HG02759 (cell line): ENCODE data around the gene WASF2.
A peak's percentile ranks its signal among the peaks of the same experiment; 100 is the strongest.

Experiments used
- ATAC-seq: cut with Tn5 transposase; IDR thresholded peaks from one replicate; pipeline ENCODE4 v1.9.1; 2021; ENCODE audit warnings: mild to moderate bottlenecking, moderate library complexity; ENCODE audit not compliant: unreplicated experiment

The WASF2 gene

DNA sequence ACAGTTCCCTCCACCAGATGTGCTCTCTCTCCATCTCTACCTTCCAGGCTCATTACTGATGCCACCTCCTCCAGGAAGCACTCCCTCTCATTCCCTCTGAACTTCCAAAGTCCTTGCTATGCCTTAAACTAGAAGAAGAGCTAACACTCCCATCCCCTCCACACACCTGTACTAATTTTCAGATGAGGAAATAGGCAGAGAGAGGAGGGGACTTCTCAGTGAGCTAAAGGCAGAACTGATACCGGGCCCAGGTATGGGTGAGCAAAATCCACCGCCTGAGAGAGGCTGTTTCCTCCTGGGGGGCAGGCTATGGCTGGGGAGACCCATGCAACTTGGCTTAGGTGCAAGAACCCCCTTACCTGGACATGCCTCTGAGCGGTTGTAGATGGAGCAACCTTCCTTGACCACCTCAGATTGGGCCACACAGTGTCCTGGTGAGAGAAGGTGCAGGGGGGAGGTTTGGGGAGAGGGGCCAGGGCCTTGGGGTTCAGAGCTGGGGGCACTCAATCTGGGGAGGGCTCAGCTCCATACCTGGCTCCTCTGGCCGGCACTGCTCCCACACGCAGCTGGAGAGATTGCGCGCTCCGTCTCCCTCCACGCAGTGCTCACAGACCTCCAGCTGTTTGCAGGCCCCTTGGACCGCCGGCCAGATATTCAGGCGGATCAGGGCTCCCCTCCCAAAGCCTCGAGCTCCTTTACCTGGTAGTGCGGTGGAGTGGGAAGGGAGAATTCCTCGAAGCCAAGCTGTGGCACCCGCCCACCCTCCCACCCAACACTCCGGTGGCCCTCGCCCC, 107.8 kb downstream of the WASF2 start:
- no peak for ATAC-seq

DNA sequence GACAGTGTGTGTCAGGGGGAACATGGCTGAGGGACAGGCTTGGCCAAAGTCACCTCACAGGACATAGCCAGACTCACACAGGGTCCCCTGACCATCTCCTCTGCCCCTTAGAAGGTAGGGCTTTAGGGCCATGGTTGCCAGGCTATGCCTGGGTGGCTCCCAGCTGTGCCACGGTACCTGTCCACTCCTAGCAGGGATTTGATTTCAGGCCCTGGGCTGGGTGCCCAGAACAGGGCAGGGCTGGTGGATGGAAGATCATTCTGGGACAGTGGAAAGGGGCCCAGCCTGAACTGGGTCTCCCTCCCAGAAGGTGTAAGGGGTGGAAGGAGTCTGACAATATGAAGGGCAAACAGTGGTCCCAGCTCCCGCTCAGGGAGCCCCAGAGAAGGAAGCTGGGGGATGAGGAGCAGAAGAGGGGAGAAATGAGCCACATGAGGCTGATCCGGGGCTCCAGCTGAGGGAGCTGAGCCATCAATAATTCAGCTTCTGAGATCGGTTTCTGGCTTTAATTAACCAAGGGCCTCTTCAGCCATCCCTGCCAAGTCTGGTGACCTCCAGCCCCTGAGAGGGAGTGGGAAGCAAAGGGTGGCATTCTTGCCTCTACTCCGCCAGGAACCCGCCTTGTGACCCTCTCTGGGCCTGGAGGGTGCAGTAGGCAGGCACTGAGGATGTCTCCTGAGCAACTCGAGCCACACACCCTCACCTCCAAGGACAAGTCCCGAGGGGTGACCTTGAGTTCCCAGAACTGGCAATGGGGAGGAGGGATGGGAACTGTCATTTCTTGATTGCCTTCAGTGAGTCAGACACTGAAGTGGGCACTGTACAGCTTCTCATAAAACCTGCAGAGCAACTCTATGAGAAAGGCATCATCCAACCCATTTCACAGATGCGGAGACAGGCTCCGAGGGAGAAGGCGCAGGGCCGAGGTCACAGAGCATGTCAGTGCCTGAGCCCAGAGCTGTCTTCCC, 108.9 kb downstream of the WASF2 start:
- no peak for ATAC-seq

DNA sequence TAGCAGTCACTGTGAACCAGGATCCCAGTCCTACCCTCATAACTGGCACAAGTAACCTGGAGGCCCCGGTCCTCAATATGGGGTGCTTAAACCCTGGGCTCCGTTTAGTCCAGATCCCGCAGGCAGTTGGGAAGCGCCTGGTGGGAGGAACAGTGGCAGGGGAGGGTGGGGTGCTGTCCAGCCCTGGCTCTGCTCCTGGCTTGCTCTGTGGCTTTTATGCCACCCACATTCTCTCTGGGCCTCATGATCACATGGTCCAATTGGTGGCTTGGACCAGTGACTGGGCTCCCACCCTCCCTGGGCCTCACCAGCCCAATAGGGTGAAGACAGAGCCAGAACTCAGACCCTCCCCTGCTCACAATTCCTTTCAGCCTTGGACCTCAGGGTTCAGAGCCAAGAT, 109.7 kb downstream of the WASF2 start:
- ATAC-seq, result no peak

DNA sequence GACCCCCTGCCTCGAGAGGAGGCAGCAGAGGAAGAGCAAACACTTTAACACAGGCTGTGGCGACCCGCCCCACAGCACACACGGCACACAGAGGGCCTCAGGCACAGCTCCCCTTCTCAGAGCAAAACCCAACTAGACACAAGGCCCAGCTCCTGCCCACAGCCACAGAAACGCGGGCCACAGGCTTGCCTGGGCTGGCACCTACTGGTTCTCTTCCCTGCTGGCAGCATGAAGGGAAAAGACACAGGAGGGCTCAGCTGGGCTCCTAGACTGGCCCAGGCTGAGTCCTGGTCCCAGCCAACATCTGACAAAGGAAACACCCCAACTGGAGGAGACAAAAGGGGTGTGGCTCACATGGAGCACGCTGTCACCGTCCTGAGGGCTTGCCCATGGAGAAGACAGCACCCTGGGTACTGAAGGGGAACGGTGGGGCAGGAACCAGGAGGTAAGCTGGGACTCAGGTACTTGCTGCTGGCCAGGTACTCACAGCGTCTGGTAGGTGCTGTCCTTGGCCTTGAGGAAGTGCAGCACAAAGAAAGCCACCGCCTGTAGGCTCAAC, 110.3 kb downstream of the WASF2 start:
- ATAC-seq, result no peak

DNA sequence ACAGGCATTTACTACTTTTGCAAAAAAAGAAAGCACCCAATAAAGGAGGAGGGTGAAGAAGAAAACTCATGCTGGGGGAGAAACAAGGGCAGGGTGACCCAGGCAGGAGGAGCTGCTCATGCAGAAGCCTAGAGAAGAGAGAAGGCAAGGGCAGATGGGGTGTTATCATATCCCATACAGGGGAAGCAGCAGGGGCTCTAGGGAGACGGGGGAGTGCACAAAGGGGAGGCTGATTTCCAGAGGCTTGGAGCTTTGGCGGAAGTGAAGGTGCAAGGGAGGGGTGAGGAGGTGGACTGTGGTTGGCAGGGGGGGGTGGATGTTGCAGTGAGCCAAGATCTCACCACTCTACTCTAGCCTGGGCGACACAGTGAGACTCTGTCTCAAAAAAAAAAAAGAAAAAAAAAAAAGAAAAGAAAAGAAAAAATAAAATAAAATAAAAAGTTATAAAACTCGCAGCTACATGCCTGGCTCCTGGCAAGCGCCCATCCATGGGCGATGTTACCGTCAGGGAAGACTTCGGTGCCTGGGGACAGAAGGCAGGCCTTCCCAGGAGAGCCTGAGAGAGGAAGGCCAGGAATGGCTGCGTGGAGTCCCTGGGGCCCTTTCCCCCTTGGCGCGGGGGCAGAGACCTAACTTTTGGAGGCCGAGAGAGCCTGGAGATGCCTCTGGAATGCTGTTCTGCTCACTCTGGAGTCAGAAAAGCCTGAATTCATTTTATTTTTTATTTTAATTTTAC, 112.0 kb downstream of the WASF2 start:
- no peak for ATAC-seq

DNA sequence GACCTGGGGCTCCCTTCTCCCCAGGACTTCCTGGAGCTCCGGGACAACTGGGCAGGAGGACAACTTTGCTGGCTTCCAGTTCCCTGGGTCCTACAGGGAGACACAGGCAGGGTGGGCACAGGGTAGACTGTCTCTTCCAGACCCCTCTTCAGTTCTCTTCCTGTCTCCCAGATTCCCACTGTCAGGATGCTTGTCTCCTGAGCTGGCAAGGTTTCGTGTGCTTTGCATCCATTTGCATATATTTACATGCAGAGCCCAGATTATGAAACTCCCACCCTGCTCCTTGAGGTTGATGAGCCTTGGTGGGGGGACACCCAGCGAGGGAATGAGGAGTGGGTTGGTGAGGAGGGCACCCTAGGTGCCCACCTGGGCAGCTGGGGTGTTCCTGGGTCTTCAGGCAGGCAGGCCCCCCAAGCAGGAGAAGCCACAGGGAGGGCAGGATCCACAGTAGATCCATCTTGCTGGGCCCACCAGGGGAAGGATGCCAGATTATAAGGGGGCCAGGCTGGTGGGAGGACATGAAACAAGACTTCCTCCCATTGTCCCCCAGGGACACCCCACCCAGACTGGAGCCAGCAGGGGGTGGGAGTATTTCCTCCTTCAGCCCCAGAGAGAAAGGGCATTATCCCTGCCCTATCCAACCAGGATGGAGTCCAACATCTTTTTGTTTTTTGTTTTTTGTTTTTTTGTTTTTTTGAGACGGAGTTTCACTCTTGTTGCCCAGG, 115.4 kb downstream of the WASF2 start, which contains the start of gene FCN3:
Gene FCN3 (minus strand): TSS at position 463 of the 725 bp plus-strand sequence. CDS start 6 bp downstream, at position 457.
- ATAC-seq, result no peak

DNA sequence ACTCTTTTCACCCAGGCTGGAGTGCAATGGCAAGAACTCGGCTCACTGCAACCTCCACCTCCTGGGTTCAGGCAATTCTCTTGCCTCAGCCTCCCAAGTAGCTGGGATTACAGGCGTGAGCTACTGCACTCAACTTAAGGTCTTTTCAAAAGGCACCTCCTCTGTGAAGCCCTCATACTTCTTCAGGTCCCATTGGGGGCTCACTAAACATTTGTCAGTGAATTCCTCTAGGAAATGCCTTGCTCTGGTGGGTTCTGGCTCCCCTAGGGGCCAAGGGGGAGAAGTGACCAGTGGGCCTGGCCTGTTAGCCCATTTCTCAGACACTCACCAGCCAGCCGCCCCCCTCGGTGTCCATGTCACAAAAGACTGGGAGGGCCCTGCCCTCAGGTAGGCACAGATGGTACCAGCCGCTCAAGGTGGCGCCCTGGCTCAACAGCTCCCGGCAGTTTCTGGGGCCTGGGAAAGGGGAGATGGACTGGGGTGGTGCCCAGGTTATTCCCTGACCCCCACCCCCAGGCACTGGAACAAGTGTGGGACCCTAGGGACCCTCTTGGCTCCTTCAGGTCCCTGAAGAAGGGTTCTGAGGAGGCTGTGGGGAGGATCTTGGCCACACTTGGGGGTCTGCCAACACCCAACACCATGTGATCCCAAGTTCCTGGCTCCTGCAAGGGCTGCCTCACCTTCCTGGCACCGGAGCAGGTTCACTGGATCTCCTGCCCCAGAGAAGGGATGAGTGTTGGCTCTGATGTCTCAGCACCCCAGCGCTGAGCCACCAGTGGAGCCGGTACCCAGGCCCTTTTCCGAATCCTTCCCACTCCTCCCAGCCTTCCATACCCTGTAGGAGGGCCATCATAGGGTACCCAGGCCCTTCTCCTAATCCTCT, 116.9 kb downstream of the WASF2 start:
- ATAC-seq, result no peak

DNA sequence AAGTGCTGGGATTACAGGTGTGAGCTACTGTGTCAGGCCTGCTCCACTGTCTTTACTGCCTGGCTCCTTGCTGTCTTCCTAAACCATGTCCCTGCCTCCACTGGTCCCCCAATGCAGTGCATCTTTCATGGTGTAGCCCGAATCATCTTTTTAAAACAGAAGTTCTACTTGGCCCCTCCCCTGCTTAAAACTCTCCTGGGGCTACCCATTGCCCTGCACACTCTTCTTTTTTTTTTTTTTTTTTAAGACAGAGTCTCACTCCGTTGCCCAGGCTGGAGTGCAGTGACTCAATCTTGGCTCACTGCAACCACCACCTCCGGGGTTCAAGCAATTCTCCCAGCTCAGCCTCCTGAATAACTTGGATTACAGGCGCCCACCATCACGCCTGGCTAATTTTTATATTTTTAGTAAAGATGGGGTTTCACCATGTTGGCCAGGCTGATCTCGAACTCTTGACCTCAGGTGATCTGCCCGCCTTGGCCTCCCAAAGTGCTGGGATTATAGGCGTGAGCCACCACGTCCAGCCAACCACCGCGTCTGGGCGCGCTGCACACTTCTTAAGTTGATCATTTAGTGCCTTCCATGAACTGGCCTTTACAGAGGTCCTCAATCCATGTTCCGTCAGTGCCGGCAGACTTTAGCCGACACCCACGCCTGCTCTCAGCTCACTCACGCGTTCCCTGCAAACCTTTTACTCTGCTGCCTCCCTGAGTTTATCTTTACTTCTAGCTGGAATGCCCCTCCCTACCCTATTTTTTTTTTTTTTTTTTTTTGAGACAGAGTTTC, 117.8 kb downstream of the WASF2 start:
- no peak for ATAC-seq

DNA sequence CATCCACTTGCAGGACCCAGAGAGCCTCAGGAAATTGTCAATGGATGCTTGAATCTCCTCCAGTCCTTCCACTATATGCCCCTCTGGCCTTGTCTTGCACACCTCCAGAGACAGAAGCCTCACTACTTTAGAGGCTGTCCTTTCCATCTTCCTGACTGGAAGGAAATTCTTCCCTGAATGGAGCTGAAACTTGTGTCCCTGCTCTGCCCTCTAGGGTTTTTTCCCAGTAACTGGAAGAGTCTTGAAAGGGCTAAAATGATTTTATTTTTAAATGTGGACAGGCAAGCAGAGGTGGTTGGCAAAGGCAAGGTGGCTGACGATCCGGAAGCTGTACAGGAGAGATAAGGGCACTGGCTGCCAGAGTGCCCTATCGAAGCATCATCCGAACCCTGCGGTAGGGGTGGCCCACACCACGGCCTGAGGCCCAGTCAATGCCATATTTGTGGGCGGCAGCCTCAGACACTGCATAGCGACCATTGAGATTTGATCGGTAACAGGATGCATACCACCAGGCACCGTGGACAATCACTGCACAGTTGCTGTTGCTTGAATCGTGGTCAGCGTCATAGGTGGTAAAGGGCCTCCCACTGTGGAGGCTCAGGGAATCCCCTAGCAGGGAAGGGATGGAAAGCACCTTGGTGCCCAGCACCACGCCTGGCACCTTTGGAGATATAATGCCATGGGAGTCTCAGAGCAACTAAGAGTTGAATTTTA, 120.9 kb downstream of the WASF2 start:
- no peak for ATAC-seq

DNA sequence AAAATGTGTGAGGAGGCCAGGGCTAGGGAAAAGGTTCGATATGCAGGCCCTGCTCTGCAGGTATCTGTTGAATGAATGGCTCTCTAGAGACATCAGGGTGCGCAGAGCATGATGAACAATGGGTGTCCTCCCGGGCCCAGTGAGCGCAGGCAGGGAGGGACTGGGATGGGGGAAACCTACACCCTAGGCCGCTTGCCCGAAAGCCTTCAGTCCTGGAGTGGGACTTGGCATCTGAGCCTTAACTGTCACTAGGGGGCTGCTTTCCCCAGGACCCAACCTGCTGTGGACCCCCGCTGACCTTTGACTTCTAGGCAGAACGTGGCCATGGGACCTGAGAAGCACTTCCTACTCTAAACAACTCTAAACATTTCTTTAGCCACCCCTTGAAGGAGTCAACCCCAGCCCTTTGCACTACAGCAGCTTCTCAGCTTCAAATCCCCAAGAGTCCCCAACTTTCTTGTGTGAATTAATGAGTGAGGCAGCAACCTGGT, 122.8 kb downstream of the WASF2 start:
- no peak for ATAC-seq

DNA sequence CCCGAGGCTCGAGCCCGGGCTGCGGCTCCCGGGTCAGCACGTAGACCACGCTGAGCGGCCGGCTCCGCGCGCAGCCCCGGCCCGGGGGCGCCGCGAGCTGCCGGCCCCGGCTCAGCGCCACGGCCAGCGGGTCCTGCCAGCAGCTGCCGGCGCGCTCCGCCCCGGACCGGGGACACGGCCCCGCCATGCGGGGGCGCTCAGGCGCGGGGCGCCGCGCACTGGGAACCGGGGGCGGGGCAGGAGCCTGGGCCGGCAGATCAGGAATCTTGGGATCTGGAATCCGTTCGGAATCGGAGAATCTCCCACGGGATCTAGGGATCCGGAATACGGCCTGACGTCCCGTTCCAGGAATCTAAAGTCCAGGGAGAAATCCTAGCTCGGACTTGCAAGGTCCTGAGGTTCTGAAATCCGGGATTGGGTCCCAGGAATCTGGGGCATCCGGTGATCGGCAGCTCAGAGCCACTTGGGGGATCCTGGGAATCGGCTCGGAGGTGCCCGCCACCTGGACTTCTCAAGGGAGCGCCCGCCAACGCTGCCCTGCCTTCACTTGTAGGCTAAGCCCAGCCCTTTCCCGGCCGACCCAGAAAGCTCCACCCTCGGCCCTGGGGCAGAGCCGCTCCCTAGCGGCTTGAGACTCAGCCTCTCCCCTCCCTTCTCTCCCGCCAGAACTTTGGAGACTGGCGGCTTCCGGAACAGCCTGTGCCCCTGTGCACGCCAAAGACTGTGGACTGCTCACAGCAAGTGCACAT, 123.4 kb downstream of the WASF2 start, which contains the start of gene MAP3K6:
Gene MAP3K6 (minus strand): TSS at position 551 of the 749 bp plus-strand sequence. CDS start 364 bp downstream, at position 187.
- peak; percentile 46 for ATAC-seq

DNA sequence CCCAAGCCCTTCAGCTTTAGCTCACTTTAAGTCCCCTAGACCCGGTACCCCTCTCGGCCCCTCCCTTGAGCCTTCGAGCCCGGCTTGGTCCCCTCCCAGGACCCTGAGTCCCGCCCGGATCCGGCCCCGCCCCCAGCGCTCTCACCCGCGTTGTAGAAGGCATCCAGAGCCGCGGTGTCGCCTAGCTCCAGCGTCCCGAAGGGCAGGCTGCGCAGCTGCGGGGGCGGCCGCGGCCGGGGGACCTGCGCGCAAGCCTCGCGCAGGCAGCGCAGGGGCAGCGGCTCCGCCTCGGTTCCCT, 123.9 kb downstream of the WASF2 start:
- ATAC-seq, result peak; percentile 44

DNA sequence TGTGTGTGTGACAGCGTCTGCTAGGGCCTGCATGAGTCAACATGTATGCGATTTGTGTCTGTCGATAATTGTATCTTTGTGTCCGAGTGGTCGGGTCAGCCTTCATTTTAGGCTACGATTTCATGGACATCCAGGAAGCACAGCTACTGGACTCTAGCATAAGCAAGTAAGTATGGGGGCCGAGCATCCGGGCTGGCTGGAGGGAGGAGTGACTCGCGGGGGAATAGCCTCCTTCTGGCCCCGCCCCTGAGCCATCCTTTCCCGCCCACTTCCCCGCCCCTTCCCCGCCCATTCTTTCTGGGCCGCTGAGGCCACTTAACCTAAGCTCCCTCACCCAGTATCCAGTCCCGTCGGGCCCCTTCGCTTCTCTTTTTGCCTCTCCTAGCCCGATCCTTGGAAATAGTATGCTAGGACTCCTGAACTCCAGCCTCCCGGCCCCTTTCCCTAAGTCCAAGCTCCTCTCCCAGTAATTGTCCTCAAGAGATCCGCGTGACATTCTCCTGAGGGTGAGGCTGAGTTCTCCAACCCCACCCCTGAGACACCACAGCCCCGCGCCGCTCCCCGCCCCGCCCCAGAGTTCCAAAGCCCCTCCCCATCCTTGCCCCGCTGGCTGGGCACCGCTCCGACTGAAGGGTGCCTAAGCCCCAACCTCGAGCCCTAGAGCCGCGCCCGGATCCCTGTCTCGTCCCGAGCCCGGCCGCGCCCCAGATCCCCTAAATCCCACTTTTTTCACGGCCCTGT, 124.4 kb downstream of the WASF2 start:
- peak; percentile 32 for ATAC-seq

DNA sequence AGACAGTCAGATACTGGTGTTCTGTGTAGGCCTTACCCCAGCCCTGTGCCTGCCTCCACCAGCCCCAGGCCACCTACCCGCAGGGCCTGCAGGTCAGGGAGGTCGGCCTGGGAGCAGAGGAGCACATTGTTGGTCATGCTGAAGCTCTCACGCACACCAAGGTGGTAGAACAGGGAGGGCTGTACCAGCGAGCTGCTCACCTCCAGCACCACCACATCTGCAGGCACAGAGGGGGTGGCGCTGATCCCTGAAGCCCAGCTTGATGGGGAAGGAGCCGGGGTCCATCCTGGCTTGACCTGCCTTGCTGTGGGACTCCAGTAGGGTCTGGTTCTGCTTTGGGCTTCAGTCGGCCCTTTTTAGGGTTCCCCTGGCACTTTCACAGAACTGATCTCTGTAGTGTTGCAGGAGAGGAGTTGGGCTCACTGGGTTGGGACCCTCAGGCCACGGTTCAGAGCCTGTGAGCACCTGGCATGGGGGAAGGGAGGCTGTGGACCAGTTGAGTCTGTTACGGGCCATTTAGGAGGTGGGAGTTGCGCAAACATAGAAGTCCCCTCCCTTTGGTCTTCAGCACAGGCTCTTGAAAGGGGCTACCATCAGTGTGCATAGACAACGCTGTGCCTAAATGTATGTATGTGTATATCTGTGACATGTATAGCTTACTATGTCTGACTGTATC, 125.1 kb downstream of the WASF2 start:
- no peak for ATAC-seq
